AG10803 (cell line): ENCODE results near the gene CALN1.

Source experiments
- DNase-seq: peaks from one replicate; pipeline ENCODE4 v3.0.0; 2010; ENCODE audit warnings: low read depth
- H3K4me3 ChIP-seq: 2 replicates; pipeline ENCODE4 v1.5.1; 2011; ENCODE audit warnings: mild to moderate bottlenecking, low read length, control low read depth
- CTCF ChIP-seq: conservative IDR thresholded peaks from 2 replicates; pipeline ENCODE4 v1.5.1; 2011; ENCODE audit warnings: mild to moderate bottlenecking, low read length, control low read depth, inconsistent platforms

CALN1 gene

GRCh38 chr7:72019436-72019835 is 392.7 kb downstream of the CALN1 start:
- TF ChIP-seq CTCF: no peak

GRCh38 chr7:72017756-72018155 is 394.4 kb downstream of the CALN1 start:
- no peak overlapping the region for H3K4me3 ChIP-seq
- no peak for DNase-seq
- no peak for TF ChIP-seq CTCF

More at GRCh38 chr7:72019436-72019835, 392.7 kb downstream of the CALN1 start:
- no peak for DNase-seq
- H3K4me3 ChIP-seq: no peak overlapping the region

GRCh38 chr7:72016574-72016973 is 395.6 kb downstream of the CALN1 start:
- TF ChIP-seq CTCF: no peak
- no peak overlapping the region for H3K4me3 ChIP-seq
- DNase-seq: no peak

GRCh38 chr7:72015136-72015535 is 397.0 kb downstream of the CALN1 start:
- no peak overlapping the region for H3K4me3 ChIP-seq
- DNase-seq: no peak
- TF ChIP-seq CTCF: no peak

- H3K4me3 ChIP-seq: no peak overlapping the region
- DNase-seq: no peak
- TF ChIP-seq CTCF: no peak
Observed at GRCh38 chr7:72007018-72007417, 405.1 kb downstream of the CALN1 start.

- DNase-seq: no peak
- no peak overlapping the region for H3K4me3 ChIP-seq
- no peak for TF ChIP-seq CTCF
Observed at GRCh38 chr7:72003236-72003635, 408.9 kb downstream of the CALN1 start.

- no peak for DNase-seq
- TF ChIP-seq CTCF: no peak
- no peak overlapping the region for H3K4me3 ChIP-seq
Observed at GRCh38 chr7:71996141-71996540, 416.0 kb downstream of the CALN1 start.
